DMS 273 treated with DMSO at 0.1 percent for 48 hours (cell line): Measurements from ENCODE around the gene SEMA5B.
A peak's percentile ranks its signal among the peaks of the same experiment; 100 is the strongest.

Experiments used
- DNase-seq: peaks from one replicate; lab custom pipeline; 2025; lab: John Stamatoyannopoulos, UW

Gene SEMA5B

GRCh38 chr3:123027292-123028232 is at the start of gene SEMA5B:
TSS of gene SEMA5B (minus strand) at chr3:123027763. CDS start at chr3:122961263, 66,500 bp downstream.
- DNase-seq, result peak; percentile 26

GRCh38 chr3:123076496-123077418 is 49.2 kb upstream of the SEMA5B start:
- peak; percentile 59 for DNase-seq

GRCh38 chr3:123076112-123076495 is 48.5 kb upstream of the SEMA5B start:
- no peak for DNase-seq

- no peak for DNase-seq
Measured at GRCh38 chr3:123075359-123075758, 47.8 kb upstream of the SEMA5B start.

GRCh38 chr3:123072564-123072963 is 45.0 kb upstream of the SEMA5B start:
- no peak for DNase-seq

- no peak for DNase-seq
Measured at GRCh38 chr3:123072152-123072551, 44.6 kb upstream of the SEMA5B start.

- DNase-seq, result no peak
Measured at GRCh38 chr3:123071581-123071980, 44.0 kb upstream of the SEMA5B start.

GRCh38 chr3:123071146-123071545 is 43.6 kb upstream of the SEMA5B start:
- DNase-seq, result peak; percentile 77

- DNase-seq, result no peak
Measured at GRCh38 chr3:123070510-123070909, 42.9 kb upstream of the SEMA5B start.

GRCh38 chr3:123068601-123069381 is 41.2 kb upstream of the SEMA5B start:
- DNase-seq, result no peak

- peak; percentile 23 for DNase-seq
Measured at GRCh38 chr3:123067689-123068600, 40.4 kb upstream of the SEMA5B start.

GRCh38 chr3:123066896-123067688 is 39.5 kb upstream of the SEMA5B start, which contains the start of gene PDIA5:
TSS of gene PDIA5 (plus strand) at chr3:123067025. CDS start at chr3:123067165, 140 bp downstream.
- DNase-seq, result peak; percentile 91

GRCh38 chr3:123066599-123066895 is 39.0 kb upstream of the SEMA5B start:
- no peak for DNase-seq

GRCh38 chr3:123064914-123065313 is 37.4 kb upstream of the SEMA5B start:
- no peak for DNase-seq

GRCh38 chr3:123064506-123064905 is 36.9 kb upstream of the SEMA5B start:
- DNase-seq, result no peak

- DNase-seq, result no peak
Measured at GRCh38 chr3:123063034-123063433, 35.5 kb upstream of the SEMA5B start.

GRCh38 chr3:123061856-123062255 is 34.3 kb upstream of the SEMA5B start:
- DNase-seq, result no peak

- no peak for DNase-seq
Measured at GRCh38 chr3:123060054-123060453, 32.5 kb upstream of the SEMA5B start.

GRCh38 chr3:123058505-123058904 is 30.9 kb upstream of the SEMA5B start:
- no peak for DNase-seq

- DNase-seq, result no peak
Measured at GRCh38 chr3:123055352-123055751, 27.8 kb upstream of the SEMA5B start.
